ENCODE results near the gene CCDC3.
A peak's percentile ranks its signal among the peaks of the same experiment; 100 is the strongest.

The CCDC3 gene

DNA sequence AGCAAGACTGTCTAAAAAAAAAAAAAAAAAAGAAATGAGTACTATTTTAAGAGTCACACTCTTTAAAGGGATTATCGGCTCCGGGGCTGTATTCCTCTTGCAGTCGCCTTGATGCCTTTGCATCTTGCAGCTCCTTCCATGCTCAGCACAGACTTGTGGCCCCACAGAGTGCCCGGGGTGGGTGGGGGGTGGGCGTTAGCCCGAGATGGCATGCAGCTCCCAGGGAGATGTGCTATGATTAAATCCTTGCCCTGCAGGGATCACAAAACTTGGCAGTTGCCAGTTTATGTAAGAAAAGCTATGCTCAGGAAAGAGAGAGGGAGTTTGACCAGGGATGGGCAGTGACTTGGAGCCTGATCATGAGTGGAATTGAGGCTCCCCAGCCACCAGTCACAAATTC is 81.9 kb downstream of the CCDC3 start:
- DNase-seq, result no peak

DNA sequence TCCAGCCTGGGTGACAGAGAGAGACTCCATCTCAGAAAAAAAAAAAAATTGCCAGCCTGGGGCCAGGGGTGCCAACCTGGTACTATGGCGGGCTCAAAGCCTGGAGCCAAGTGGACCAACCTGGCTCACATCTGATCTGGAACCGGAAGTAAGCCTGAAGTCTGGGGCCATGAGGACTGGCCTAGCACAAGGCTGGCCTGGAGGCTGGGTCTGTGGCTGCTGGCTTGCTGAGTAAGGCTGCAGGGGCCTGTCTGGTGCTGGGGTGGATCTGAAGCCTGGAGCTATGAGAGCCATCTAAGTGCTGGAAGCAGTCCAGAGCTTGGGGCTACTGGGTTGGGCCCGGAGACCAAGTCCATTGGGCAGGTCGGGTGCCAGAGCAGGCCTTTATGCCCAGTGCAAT is 84.9 kb downstream of the CCDC3 start:
- DNase-seq, result no peak

DNA sequence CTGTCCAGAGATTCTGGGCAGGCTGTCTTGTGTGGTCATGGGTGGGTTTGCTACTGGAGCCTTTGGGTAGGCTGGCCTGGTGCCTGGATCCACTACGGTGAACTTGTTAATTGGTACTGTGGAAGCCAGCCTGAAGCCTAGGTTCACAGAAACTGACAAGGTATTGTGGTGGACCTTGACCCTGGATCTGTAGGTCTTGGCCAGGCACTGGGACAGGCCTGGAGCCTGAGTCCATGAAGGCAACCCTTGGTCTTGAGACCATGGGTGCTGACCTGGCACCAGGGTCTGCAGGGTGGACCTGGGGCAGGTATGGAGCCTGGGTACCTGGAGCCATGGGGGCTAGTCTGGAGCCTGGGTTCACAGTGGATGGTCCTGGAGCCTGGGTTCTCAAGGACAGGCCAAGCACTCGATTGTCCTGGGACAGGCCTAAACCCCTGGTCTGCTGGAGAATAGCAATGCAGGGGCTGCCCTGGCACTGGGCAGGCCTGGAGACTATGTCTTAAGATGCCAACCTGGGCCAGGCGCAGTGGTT is 85.8 kb downstream of the CCDC3 start:
- no peak for DNase-seq

DNA sequence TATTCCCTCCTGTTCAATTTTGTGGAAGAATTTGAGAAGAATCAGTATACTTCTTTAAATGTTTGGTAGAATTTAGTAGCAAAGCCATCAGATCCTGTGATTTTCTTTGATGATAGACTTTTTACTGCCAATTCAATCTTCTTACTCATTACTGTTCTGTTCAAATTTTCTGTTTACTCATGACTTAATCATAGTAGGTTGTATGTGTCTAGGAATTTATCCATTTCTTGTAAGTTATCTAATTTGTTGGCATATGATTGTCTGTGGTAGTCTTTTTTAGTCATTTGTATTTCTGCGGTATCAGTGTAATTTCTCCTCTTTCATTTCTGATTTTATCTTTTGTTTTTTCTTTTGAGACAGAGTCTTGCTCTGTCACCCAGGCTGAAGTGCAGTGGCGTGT is 87.4 kb downstream of the CCDC3 start:
- DNase-seq, result no peak

GRCh38 chr10:12911795-12912194 is 89.7 kb downstream of the CCDC3 start:
- DNase-seq, result no peak

DNA sequence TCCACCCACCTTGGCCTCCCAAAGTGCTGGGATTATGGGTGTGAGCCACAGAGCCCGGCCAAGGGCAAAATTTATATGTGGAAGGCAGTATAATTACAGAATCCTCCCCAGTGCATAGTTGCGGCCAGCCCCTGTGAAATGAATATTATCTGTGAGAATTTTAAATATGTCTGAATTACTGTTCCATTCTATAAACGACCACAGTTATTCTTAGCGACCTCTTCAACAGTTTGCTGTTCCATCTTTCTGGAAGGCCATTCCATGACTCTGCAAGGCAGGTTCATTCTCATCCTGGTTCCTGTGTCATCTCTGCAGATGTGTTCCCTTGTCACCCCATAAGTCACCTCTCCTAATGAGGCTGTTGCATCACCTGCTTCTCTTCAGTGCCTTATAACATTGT is 90.7 kb downstream of the CCDC3 start:
- DNase-seq, result no peak

GRCh38 chr10:12909836-12910185 is 91.7 kb downstream of the CCDC3 start:
- DNase-seq, result no peak

DNA sequence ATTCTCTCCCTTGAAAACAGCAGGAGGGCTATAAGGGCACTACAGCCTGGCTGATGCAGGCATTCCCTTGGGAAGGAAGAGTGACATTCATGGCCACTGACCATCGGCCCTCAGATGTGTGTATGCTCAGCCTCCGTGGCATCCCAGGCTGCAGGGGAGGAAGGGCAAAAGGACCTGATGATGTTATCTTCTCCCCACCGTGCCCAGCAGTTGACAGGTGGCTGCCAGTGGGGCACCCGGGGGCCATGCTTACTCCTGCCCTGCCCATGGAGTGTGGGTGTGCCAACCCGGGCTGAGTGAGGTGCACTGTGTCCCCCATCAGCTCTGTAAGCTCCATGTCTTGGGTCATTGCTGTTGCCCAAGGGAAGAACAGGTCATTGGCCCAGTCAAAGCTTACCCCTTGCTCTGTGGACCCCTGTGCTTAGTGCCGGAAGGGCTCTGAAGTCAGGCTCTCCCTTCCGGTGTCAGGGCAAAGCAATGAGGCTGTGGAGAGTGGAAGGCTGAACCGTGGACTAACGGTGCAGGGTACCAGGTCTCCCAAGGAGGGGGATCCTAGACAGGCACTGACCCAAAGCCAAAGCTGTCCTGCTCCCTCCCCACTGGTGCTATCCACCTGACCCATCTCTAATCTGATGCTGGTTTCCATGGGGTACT is 92.2 kb downstream of the CCDC3 start:
- DNase-seq, result no peak

GRCh38 chr10:12908773-12909172 is 92.7 kb downstream of the CCDC3 start:
- DNase-seq, result no peak

GRCh38 chr10:12907656-12908055 is 93.9 kb downstream of the CCDC3 start:
- no peak for DNase-seq

DNA sequence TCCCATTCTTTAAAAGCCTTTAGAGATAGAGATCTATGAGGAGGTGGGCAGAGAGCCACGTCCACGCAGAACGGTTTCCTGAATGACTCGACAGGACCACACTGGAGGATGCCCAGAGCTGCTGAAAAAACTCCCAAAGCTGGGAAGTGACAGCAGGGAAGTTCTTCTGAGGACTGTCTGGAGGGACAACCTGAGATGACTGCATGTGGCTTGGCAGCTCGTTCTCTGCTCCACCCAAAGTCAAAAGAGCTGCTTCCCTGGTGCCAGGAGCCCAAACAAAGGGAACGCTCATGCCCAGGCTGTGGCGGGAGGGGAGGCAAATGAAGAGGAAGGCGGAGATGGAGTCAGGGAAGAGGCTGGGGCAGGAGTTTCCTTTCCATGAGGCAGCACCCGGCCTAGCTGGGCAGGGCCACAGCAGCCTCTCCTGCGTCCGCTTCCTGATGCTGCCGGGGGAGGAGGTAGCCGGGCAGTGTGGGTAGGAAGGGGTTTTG is 95.4 kb downstream of the CCDC3 start:
- DNase-seq, result no peak

GRCh38 chr10:12905067-12905466 is 96.4 kb downstream of the CCDC3 start:
- DNase-seq, result no peak

DNA sequence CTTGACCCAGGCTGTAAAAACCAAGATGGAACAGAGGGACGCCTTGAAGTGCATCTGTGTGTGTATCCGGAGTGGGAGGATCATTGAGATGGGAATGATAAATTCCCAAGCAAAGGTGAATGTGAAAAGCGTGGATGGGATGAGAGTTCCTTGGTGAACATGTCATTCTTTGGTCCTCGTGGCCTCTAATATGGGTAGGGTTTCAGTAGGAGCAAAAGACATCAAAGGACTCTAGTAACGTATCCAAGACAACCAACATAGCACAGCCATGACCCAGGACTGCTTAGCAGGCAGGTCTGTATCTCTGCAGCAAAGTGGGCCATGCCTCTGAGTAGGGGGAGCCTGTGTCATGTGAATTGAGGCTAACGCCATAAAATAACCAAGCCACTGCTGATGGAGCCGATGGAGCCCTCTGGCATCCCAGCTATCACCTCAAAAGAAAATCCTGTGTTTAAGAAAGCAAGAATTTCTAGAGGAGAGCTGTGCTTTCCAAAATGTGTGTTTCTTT is 98.6 kb downstream of the CCDC3 start:
- no peak for DNase-seq

DNA sequence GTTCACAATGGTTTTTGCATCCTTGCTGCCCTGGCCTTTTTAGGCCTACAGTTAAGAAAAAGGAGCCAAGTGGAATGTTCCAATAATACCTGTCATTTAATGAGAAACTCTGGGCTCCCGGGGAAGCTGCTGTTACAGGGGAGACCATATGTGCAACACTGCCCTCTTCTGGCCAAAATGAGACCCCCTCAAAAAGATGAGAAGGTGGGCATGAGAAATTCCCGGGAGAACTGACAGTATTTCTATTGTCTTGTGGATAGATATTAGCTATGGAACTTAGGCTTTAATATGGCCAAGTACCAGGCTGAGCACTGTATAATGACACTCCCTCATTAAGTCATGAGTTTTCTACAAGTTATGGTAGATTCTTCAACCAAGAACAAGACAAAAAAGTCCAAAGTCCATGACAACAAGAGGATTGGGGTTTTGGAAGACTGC is 99.4 kb downstream of the CCDC3 start:
- DNase-seq, result peak; percentile 46

- DNase-seq, result no peak
These were observed 102.0 kb downstream of the CCDC3 start for GRCh38 chr10:12899546-12899945.

DNA sequence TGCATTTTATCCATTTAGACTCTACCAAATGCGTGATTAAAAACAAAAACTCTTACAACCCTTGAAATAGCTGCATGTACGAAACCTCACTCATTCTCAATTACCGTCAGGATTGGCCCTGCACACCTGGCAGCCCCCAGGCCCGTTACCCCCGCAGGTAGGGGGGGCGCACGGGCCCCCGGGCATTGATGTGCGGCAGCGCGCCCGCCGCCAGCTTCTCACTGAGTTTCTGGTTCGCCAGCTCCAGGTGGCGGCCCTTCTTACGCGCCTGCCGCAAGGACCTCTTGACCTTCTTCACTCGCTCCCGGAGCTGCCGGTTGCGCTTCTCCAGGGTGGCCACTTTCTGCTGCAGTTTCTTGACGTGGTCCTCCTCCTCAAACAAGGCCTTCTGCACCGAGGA is 103.2 kb downstream of the CCDC3 start:
- no peak for DNase-seq

GRCh38 chr10:12897278-12897677 is 104.2 kb downstream of the CCDC3 start:
- no peak for DNase-seq

DNA sequence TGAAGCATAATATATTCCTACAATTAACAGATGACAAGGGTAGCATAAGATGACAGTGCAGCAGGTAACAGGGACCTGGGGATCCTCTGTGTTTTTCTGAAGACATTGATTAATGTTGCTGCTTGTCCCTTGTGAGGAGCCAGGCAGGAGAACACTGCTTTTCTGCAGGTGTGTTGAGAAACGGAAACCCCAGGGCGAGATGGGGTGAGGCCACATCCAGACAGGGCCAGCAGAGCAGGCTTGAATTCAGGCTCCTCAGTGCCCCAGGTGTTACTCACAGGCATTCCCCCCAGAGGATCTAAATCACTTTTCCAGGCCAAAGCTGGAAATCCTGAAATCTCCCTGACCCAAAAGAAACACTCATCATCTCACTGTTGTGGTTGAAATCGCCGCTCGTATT is 105.3 kb downstream of the CCDC3 start:
- no peak for DNase-seq

DNA sequence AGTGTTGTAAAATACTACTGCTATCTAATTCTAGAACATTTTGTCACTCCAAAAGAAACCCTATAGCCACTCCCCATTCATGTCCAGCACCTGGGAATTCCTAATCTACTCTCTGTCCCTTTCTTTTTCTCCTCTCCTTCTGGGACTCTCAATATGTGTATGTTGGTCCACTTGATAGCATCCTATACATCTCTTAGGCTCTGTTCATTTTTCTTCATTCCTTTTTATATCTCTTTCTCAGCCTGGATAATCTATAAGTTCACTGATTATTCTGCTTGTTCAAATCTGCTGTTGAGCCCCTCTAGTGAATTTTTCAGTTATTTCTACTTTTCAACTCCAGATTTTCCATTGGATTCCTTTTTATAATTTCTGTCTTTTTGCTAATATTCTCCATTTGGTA is 108.6 kb downstream of the CCDC3 start:
- no peak for DNase-seq

DNA sequence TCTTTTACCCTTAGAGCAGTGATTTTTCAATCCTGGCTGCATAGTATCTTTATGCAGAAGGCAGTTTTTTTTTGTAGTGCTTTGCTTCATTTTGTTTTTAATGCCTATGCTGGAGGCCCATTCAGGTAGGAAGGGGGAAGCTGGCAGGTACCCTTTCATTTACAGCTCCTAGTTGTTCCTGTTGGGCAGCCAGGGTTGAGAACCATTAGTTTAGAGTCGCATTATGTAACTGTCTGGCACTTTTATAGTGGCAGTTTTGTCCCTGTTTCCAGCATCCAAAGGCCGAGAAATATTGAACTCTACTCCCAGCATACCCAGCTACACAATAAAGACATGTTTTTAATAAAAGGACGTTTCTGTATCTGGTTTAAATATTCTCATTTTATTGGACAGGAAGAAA is 110.6 kb downstream of the CCDC3 start:
- no peak for DNase-seq

DNA sequence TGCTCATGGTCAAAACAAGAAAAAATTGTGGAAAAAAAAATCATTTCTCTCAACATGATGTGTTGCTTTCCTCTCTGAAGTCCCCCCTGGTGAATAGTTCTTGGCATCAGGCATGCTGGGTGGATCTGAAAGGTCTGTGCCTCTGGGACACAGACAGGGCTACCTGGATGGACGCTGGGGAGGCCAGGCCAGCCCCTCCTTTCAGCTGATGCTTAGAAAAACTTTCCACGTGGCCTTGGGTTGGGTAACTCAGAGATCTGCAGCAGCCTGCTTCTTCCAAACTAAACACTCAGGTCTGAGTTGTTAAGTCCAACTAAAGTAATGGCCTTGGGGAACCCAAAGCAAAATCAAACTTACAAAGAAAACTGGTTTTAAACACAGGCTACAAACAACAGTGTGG is 113.0 kb downstream of the CCDC3 start:
- DNase-seq, result no peak

GRCh38 chr10:12887780-12888179 is 113.7 kb downstream of the CCDC3 start:
- no peak for DNase-seq

- no peak for DNase-seq
These were observed 116.7 kb downstream of the CCDC3 start for GRCh38 chr10:12884851-12885250.

- no peak for DNase-seq
These were observed 121.1 kb downstream of the CCDC3 start for GRCh38 chr10:12880423-12880822.

DNA sequence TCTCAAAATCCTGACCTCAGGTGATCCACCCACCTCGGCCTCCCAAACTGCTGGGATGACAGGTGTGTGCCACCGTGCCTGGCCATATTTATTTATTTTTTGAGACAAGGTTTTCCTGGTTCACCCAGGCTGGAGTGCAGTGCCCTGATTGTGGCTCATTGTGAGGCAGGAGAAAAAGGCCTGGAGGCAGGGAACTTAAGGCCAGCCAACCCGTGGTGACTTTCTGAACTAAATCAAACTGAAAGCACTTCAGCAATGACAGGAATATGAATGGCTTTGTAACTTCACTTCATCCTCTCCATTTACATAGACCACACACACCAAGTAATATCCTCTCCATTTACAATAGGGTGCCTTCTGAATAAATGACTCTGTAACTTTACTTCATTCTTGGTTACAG is 124.4 kb downstream of the CCDC3 start:
- DNase-seq, result no peak

All from CD4-positive, alpha-beta T cell treated with Interleukin-21 for 1 hour (primary cell).